Measurements from ENCODE around the gene ZNF354B. TPM values are rescaled to one million over a fixed set of nuclear protein-coding genes. Genes with fewer than 3 reads are reported as not detected.
A peak's percentile ranks its signal among the peaks of the same experiment; 100 is the strongest.

Gene ZNF354B
- total and polyA plus RNA-seq, 2 of the 13 experiments (the other 11 are each of a cell fraction or from before 2014, with no cell fraction given): 7.8 to 10.3 TPM

DNA sequence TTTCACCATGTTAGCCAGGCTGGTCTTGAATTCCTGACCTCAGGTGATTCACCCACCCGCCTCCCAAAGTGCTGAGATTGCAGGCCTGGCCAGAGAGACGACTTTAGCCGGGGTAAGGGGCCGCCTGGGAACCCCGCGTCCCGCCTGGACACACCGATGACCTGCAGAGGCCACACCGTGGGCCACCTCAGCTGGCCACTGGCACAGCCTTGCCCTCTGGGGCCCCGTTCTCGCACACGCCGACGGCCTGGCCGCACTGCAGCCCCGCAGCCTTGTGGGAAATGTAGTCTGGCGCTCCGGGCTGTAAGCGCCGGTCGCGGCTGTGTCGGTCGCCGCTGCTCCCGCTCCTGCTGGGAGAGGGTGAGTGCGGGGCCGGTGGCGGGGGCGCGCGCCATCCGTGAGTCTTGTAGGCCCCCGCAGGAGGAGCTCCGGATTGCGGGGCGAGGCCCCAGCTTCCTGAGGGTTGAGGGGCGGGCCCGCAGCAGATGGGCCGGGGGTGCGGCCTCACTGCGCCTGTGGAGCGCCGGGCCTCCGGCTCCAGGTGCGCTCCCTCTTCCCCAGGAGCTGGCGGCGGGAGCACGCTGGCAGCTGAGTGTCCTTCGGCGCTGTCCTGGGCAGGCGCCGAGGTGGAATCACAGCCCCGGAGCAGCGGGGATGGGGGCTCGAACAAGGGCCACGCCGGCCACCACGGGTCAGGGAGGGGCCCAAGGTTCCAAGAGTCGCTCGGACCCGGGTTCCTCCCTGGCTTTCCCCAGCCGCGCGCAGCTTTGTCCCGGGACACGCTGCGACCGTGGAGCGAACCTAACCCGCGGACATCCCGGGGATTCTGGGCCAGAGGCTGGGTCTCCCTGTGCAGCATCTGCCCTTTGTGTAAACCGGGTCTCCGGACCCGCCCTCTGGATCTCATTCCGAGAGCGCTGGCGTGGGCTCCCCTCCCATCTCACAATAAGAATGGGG, 36.1 kb downstream of the ZNF354B start, which contains the start of gene ZFP2 (continued):
- TF ChIP-seq DNMT3B (CRISPR knock-in tag; conservative IDR thresholded peaks at IDR 0.05) (no peak), HNRNPH1 (optimal IDR thresholded peaks at IDR 0.05; ENCODE audit: low read depth, low read length) (no peak), ZNF121 (CRISPR knock-in tag; IDR thresholded peaks at IDR 0.05) (no peak), MBNL3 (CRISPR knock-in tag; conservative IDR thresholded peaks at IDR 0.05) (no peak), ZNF749 (CRISPR knock-in tag; IDR thresholded peaks at IDR 0.05; ENCODE audit: borderline replicate concordance) (no peak), AGO1 (IDR thresholded peaks at IDR 0.05; ENCODE audit: low read depth, low read length, poor library complexity, severe bottlenecking) (no peak), ZNF563 (CRISPR knock-in tag; IDR thresholded peaks at IDR 0.05) (0 out of 2 replicates have a peak, but pooled peaks have one; percentile 28), ZNF33B (CRISPR knock-in tag; IDR thresholded peaks at IDR 0.05) (no peak), EP300 (IDR thresholded peaks at IDR 0.05; ENCODE audit: low read depth in 2 of 2, low read length in 2 of 2) (no peak), EP300 (CRISPR knock-in tag; IDR thresholded peaks at IDR 0.05; ENCODE audit: borderline replicate concordance) (no peak), ZHX2 (IDR thresholded peaks at IDR 0.05; ENCODE audit: low read depth) (no peak), ZHX2 (CRISPR knock-in tag; IDR thresholded peaks at IDR 0.05; ENCODE audit: borderline replicate concordance) (peak; percentile 57; the same call in 1 of the 2 replicates), HOXA7 (CRISPR knock-in tag; IDR thresholded peaks at IDR 0.05) (no peak), ZC3H4 (CRISPR knock-in tag; IDR thresholded peaks at IDR 0.05; ENCODE audit: borderline replicate concordance) (no peak), ZNF256 (CRISPR knock-in tag; conservative IDR thresholded peaks at IDR 0.05) (no peak), ZNF547 (CRISPR knock-in tag; IDR thresholded peaks at IDR 0.05) (no peak), SP1 (IDR thresholded peaks at IDR 0.05) (no peak), SP1 (CRISPR knock-in tag; IDR thresholded peaks at IDR 0.05) (no peak), NBN (conservative IDR thresholded peaks at IDR 0.05) (no peak), HDAC6 (IDR thresholded peaks at IDR 0.05; ENCODE audit: low read depth, low read length) (no peak), ZKSCAN1 (IDR thresholded peaks at IDR 0.05; ENCODE audit: low read length) (no peak), FOXM1 (CRISPR knock-in tag; IDR thresholded peaks at IDR 0.05) (no peak)
- TF ChIP-seq, protein P1, sequence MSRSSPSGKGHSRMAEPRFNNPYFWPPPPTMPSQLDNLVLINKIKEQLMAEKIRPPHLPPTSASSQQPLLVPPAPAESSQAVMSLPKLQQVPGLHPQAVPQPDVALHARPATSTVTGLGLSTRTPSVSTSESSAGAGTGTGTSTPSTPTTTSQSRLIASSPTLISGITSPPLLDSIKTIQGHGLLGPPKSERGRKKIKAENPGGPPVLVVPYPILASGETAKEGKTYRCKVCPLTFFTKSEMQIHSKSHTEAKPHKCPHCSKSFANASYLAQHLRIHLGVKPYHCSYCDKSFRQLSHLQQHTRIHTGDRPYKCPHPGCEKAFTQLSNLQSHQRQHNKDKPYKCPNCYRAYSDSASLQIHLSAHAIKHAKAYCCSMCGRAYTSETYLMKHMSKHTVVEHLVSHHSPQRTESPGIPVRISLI (CRISPR knock-in tag; IDR thresholded peaks at IDR 0.05; ENCODE audit: borderline replicate concordance): no peak
- TF ChIP-seq, protein P2, sequence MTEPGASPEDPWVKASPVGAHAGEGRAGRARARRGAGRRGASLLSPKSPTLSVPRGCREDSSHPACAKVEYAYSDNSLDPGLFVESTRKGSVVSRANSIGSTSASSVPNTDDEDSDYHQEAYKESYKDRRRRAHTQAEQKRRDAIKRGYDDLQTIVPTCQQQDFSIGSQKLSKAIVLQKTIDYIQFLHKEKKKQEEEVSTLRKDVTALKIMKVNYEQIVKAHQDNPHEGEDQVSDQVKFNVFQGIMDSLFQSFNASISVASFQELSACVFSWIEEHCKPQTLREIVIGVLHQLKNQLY (CRISPR knock-in tag; IDR thresholded peaks at IDR 0.05): no peak

Measured in HepG2 (cell line).